ENCODE results near the gene BCL7B.

The BCL7B gene

GRCh38 chr7:73557397-73558257 lies at the start of gene BCL7B:
Gene BCL7B, minus strand, starts transcription at chr7:73557690. Its CDS starts 112 bp downstream, at chr7:73557578.
- Histone ChIP-seq H3K4me3 (ENCODE audit: low read length) (peak within 1 kb of the TSS; percentile 44), H3K9ac (ENCODE audit: low read length) (peak within 1 kb of the TSS; percentile 91), H3K4me1 (ENCODE audit: control insufficient read depth, insufficient read depth, low read length) (peaks cover 5% of the 10 kb centered on the region), H3K27me3 (ENCODE audit: control insufficient read depth, insufficient read depth, low read length) (no peaks in the 10 kb centered on the region), H3K36me3 (ENCODE audit: control insufficient read depth, insufficient read depth, low read length) (no peaks in the 10 kb centered on the region), H3K9me3 (ENCODE audit: control insufficient read depth, low read length) (no peaks in the 10 kb centered on the region)

GRCh38 chr7:73605601-73606220 lies 48.2 kb upstream of the BCL7B start:
- H3K27me3 ChIP-seq (ENCODE audit: control insufficient read depth, insufficient read depth, low read length) = peaks cover 19% of the 10 kb centered on the region
- peaks cover 6% of the 10 kb centered on the region for H3K4me1 ChIP-seq (ENCODE audit: control insufficient read depth, insufficient read depth, low read length)
- H3K9me3 ChIP-seq (ENCODE audit: control insufficient read depth, low read length) = no peaks in the 10 kb centered on the region
- no peak overlapping the region for H3K9ac ChIP-seq (ENCODE audit: low read length)
- H3K4me3 ChIP-seq (ENCODE audit: low read length) = no peak overlapping the region
- no peaks in the 10 kb centered on the region for H3K36me3 ChIP-seq (ENCODE audit: control insufficient read depth, insufficient read depth, low read length)

- H3K36me3 ChIP-seq (ENCODE audit: control insufficient read depth, insufficient read depth, low read length) = no peaks in the 10 kb centered on the region
- peaks cover 6% of the 10 kb centered on the region for H3K4me1 ChIP-seq (ENCODE audit: control insufficient read depth, insufficient read depth, low read length)
- H3K27me3 ChIP-seq (ENCODE audit: control insufficient read depth, insufficient read depth, low read length) = peaks cover 19% of the 10 kb centered on the region
- no peaks in the 10 kb centered on the region for H3K9me3 ChIP-seq (ENCODE audit: control insufficient read depth, low read length)
- no peak overlapping the region for H3K4me3 ChIP-seq (ENCODE audit: low read length)
- no peak overlapping the region for H3K9ac ChIP-seq (ENCODE audit: low read length)
These were observed 45.5 kb upstream of the BCL7B start for GRCh38 chr7:73602721-73603651.

GRCh38 chr7:73599916-73600315 lies 42.4 kb upstream of the BCL7B start:
- H3K9me3 ChIP-seq (ENCODE audit: control insufficient read depth, low read length) = no peaks in the 10 kb centered on the region
- no peaks in the 10 kb centered on the region for H3K4me1 ChIP-seq (ENCODE audit: control insufficient read depth, insufficient read depth, low read length)
- H3K4me3 ChIP-seq (ENCODE audit: low read length) = no peak overlapping the region
- no peaks in the 10 kb centered on the region for H3K36me3 ChIP-seq (ENCODE audit: control insufficient read depth, insufficient read depth, low read length)
- no peak overlapping the region for H3K9ac ChIP-seq (ENCODE audit: low read length)
- peaks cover 10% of the 10 kb centered on the region for H3K27me3 ChIP-seq (ENCODE audit: control insufficient read depth, insufficient read depth, low read length)

GRCh38 chr7:73599151-73599882 lies 41.8 kb upstream of the BCL7B start:
- Histone ChIP-seq H3K27me3 (ENCODE audit: control insufficient read depth, insufficient read depth, low read length) (peaks cover 10% of the 10 kb centered on the region), H3K4me1 (ENCODE audit: control insufficient read depth, insufficient read depth, low read length) (no peaks in the 10 kb centered on the region), H3K36me3 (ENCODE audit: control insufficient read depth, insufficient read depth, low read length) (no peaks in the 10 kb centered on the region), H3K9ac (ENCODE audit: low read length) (no peak overlapping the region), H3K4me3 (ENCODE audit: low read length) (no peak overlapping the region), H3K9me3 (ENCODE audit: control insufficient read depth, low read length) (no peaks in the 10 kb centered on the region)

GRCh38 chr7:73597978-73598782 lies 40.7 kb upstream of the BCL7B start:
- Histone ChIP-seq H3K4me3 (ENCODE audit: low read length) (no peak overlapping the region), H3K9ac (ENCODE audit: low read length) (no peak overlapping the region), H3K27me3 (ENCODE audit: control insufficient read depth, insufficient read depth, low read length) (peaks cover 5% of the 10 kb centered on the region), H3K9me3 (ENCODE audit: control insufficient read depth, low read length) (no peaks in the 10 kb centered on the region), H3K4me1 (ENCODE audit: control insufficient read depth, insufficient read depth, low read length) (no peaks in the 10 kb centered on the region), H3K36me3 (ENCODE audit: control insufficient read depth, insufficient read depth, low read length) (no peaks in the 10 kb centered on the region)

GRCh38 chr7:73596191-73597065 lies 38.9 kb upstream of the BCL7B start:
- H3K27me3 ChIP-seq (ENCODE audit: control insufficient read depth, insufficient read depth, low read length) = no peaks in the 10 kb centered on the region
- H3K9me3 ChIP-seq (ENCODE audit: control insufficient read depth, low read length) = no peaks in the 10 kb centered on the region
- no peak overlapping the region for H3K9ac ChIP-seq (ENCODE audit: low read length)
- H3K36me3 ChIP-seq (ENCODE audit: control insufficient read depth, insufficient read depth, low read length) = no peaks in the 10 kb centered on the region
- H3K4me1 ChIP-seq (ENCODE audit: control insufficient read depth, insufficient read depth, low read length) = no peaks in the 10 kb centered on the region
- H3K4me3 ChIP-seq (ENCODE audit: low read length) = no peak overlapping the region

GRCh38 chr7:73595358-73595757 lies 37.9 kb upstream of the BCL7B start:
- Histone ChIP-seq H3K4me3 (ENCODE audit: low read length) (no peak overlapping the region), H3K36me3 (ENCODE audit: control insufficient read depth, insufficient read depth, low read length) (no peaks in the 10 kb centered on the region), H3K9ac (ENCODE audit: low read length) (no peak overlapping the region), H3K4me1 (ENCODE audit: control insufficient read depth, insufficient read depth, low read length) (no peaks in the 10 kb centered on the region), H3K9me3 (ENCODE audit: control insufficient read depth, low read length) (no peaks in the 10 kb centered on the region), H3K27me3 (ENCODE audit: control insufficient read depth, insufficient read depth, low read length) (no peaks in the 10 kb centered on the region)

GRCh38 chr7:73593207-73594045 lies 35.9 kb upstream of the BCL7B start:
- no peaks in the 10 kb centered on the region for H3K4me1 ChIP-seq (ENCODE audit: control insufficient read depth, insufficient read depth, low read length)
- no peaks in the 10 kb centered on the region for H3K27me3 ChIP-seq (ENCODE audit: control insufficient read depth, insufficient read depth, low read length)
- H3K9me3 ChIP-seq (ENCODE audit: control insufficient read depth, low read length) = no peaks in the 10 kb centered on the region
- no peak overlapping the region for H3K4me3 ChIP-seq (ENCODE audit: low read length)
- no peak overlapping the region for H3K9ac ChIP-seq (ENCODE audit: low read length)
- H3K36me3 ChIP-seq (ENCODE audit: control insufficient read depth, insufficient read depth, low read length) = no peaks in the 10 kb centered on the region

- H3K9me3 ChIP-seq (ENCODE audit: control insufficient read depth, low read length) = no peaks in the 10 kb centered on the region
- H3K9ac ChIP-seq (ENCODE audit: low read length) = no peak overlapping the region
- no peaks in the 10 kb centered on the region for H3K27me3 ChIP-seq (ENCODE audit: control insufficient read depth, insufficient read depth, low read length)
- H3K36me3 ChIP-seq (ENCODE audit: control insufficient read depth, insufficient read depth, low read length) = no peaks in the 10 kb centered on the region
- no peak overlapping the region for H3K4me3 ChIP-seq (ENCODE audit: low read length)
- no peaks in the 10 kb centered on the region for H3K4me1 ChIP-seq (ENCODE audit: control insufficient read depth, insufficient read depth, low read length)
These were observed 29.4 kb upstream of the BCL7B start for GRCh38 chr7:73586911-73587310.

Measured in mucosa of stomach (tissue), 1 donor.